Ramos (cell line): ENCODE measurements around the gene UTF1.

Experiments
- in situ Hi-C: fragments of 300-500 bp; cut with MboI; formaldehyde crosslinking; loops from one replicate; pipeline ENCODE4 v1.14.3; 2022; ENCODE audit warnings: low sequenced_read_pairs; ENCODE audit not compliant: unreplicated experiment

UTF1 gene

DNA sequence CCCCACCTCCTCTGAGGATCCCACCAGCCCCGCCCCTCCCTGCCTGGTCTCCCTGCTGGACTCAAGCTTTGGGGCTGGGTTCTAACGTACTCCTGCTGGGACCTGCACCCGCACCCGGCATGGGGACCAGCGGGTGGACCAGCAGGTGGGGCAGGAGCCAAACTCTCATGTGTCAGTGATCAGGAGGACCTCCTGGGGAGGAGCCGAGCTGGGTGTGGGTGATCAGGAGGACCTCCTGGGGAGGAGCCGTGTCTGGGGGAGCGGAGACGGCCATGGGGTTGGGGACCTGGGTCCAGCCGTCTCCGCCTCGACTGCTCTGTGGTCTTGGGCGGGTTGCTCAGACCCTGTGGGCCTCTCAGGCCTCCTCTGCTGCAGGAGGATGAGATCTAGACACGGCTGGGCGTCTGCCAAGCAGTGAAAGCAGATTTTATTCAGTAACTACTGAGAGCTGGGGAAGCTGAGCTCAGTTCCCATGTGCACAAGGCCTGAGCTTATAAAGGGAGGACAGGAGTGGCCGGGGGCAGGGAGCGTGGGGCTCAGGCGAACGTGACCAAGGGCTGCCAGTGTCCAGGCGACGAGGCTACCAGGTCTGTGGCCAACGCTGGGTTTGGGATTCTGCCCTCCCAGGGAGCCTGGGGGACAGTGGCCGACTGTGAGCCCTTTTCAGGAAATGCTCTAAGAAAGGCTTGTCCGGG lies 33.6 kb upstream of the UTF1 start:
- in situ Hi-C loops = no loop called here

GRCh38 chr10:133196936-133197758 lies 32.9 kb upstream of the UTF1 start:
- in situ Hi-C loops = no loop called here

DNA sequence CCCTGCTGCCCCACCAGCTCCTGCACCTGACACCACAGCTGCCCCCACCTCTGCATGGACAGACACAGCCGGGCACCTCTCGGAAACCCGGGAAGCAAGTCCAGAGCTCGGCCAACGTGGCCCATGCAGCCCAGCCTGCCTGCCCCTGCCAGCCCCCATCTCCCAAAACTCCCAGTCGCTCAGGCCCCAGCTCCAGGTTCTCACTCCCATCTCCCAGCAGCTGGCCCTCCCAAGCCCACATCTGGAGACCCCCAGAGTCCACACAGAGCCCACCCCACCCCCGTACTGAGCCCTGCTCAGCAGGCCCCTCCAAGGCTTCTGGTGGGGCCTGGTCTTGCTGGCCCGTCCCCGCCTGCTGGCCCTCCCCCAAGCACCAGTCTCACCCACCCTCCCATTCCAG lies 32.2 kb upstream of the UTF1 start:
- in situ Hi-C loops = no loop called here

DNA sequence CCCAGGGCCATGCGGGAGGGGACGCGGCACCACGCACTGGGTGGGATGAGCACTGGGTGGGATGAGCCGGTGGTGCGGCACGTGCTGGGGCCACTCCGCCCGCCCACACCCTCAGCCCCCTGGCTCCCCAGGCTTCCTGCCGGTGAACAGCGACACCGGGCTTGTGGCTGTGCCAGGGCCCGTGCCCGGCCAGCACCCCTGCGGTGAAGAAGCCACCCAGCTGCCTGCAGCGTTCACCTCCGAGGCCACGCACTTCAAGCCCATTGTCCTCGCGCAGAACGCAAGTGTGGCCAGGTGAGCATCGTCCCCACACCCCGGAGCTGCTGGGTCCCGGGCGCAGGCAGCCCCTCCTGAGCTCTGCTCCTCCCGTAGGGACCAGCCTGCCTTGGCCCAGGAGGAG lies 31.8 kb upstream of the UTF1 start:
- in situ Hi-C loops = no loop called here

- in situ Hi-C loops = no loop called here
These were observed 31.2 kb upstream of the UTF1 start for GRCh38 chr10:133198621-133199487.

DNA sequence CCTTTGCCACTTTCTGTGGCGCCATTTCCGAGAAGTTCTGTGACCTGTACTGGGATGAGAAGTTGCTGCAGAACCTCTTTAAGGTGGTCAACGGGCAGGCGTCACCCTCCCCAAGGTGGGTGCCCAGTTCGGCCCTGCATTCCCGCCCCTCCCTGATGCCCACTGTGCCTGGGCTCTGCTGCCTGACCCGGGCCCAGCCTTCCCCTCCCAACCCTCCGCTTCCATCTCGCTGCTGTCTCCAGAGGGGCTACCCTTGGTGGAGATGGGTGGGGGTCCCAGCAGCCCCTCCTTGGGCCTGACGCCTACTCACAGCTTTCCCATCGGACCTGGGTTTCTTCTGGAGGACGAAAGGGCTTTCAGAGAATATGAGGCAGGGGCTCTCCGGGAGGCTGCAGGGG lies 30.5 kb upstream of the UTF1 start:
- in situ Hi-C loops = no loop called here

DNA sequence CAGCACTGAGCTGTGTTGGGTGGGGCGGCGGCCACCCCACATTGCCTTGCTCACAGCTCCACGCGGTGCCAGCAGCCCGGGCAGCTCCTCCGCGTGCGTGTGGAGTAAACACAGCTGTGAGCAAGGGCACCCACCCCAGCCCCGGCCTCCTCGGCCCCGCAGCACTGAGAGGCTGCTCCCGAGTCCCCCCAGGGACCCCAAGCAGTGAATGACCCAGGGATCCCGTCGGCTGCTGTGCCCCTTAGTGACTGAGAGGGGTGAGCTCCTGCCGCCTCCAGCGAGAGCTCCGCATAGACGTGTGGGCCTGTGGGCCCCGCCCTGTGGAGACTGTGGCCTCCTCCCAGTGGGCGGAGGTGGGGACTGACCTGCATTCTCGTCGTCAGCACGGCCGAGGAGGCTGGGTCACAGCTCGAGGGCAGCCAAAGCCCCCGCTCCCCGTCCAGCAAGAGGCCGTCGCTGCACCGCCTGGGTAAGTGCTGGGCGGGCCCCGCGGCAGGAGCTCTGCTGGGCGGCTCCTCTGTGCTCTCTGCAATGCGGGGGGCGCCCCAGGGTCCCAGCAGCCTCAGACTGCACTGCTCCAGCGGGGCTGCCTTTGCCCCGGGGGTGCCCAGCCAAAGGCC lies 29.9 kb upstream of the UTF1 start:
- in situ Hi-C loops = no loop called here

DNA sequence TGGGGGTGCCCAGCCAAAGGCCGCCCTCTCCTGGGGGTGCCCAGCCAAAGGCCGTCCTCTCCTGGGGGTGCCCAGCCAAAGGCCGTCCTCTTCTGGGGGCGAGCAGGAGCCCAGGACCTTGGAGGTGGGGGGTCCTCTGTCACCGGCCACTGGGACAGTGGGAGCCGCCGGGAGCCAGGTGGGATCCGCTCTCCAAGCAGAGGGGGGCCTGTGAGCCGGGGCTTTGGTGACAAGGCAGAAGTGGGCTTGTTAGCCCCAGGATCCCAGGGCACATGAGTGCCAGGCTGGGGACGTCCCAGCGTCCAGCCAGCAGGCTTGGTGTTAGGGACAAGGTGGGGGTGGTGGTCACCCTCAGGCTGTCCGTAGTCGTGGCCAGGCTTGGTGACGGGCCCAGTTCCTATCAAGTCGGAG lies 29.4 kb upstream of the UTF1 start:
- in situ Hi-C loops = no loop called here

DNA sequence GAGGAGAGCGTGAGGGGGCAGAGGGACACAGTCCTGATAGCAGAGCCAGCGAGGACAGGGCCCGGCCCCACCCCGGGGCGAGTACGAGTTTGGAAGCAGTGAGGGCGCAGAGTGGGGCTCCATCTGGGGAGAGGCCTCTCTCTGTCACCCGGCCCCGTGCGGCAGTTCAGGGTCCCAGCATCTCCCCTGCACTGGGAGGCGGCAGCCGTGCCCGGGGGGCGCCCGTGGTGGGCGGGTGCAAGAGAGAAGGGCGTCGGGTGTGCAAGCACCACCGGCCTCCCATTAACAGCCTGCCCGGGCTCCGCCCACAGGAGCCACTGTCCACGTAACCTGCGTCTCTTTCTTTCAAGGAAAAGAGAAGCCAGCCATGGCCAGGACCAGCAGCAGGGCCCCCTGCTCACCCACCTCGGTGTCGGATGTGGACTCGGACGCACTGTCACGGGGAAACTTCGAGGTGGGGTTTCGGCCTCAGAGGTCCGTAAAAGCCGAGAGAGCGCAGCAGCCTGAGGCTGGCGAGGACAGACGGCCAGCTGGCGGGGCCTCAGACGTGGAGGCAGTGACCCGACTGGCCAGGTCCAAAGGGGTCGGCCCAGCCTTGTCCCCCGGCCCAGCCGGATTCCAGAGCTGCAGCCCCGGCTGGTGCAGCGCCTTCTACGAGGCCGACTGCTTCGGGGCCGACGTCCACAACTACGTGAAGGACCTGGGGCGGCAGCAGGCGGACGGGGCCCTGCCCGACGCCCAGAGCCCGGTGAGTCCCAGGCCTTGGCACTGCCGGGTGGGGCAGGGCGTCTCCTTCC lies 28.7 kb upstream of the UTF1 start:
- in situ Hi-C loops = no loop called here

DNA sequence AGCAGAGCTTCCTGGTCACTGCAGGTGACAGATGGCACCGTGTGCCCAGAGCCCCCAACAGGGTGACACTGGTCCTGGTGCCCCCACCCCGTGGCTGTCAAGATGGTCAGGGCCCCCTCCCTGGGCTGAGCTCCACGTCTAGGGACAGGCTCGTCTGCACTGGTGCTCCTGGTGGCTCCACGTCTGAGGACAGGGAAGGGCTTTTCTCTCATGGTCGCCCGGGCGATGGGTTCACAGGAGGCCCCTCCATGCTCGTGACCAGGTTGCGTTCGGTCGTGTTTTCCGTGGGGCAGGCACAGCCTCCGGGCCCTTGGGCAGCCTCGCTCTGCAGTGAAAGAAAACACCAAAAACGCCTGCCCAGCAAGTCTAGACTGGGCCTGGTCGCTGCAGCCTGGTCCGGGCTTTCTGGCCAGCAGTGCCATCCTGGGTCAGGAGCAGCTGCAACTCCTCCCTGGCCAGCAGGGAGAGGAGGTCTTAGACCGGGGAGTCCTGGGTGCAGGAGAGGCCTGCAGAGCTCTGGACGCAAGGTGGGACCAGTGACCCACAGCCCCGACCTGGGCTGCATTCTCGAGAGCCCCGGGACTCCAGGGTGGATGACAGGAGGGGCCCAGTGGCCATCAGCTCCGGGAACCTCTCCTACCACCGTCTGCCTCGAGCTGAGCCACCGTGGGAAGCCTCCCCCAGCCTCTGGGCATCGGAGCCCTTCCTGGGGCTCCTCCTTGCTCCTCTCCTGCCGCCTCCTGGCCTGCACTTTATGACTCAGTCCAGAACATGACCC lies 27.9 kb upstream of the UTF1 start:
- in situ Hi-C loops = no loop called here

DNA sequence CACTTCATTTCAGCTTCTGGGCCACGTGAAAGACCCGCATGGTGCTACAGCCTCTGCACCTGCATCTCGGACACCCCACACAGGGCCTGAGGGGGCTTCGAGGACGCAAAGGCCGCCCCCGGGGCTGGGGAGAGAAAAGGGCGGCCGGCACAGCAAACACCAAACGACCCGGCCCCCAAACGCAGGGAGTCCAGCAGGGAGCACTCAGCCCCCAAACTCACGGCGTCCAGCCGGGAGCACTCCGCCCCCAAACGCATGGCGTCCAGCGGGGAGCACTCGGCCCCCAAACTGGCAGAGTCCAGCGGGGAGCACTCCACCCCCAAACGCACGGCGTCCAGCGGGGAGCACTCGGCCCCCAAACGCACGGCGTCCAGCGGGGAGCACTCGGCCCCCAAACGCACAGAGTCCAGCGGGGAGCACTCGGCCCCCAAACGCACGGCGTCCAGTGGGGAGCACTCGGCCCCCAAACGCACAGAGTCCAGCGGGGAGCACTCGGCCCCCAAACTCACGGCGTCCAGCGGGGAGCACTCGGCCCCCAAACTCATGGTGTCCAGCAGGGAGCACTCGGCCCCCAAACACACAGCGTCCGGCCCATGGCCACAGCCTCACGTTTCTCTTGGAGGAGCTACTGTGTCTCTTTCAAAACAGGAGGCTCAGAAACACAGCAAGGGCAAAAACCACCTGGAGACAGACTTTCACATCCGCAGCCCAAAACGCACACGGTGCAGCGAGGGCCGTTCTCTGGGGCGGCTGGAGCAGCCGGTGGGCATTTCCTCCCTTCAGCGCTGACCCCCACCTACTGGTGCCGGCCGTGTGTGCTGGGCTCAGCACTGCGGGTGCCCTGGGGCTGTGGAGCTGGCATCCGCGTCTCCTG lies 27.0 kb upstream of the UTF1 start:
- in situ Hi-C loops = no loop called here

DNA sequence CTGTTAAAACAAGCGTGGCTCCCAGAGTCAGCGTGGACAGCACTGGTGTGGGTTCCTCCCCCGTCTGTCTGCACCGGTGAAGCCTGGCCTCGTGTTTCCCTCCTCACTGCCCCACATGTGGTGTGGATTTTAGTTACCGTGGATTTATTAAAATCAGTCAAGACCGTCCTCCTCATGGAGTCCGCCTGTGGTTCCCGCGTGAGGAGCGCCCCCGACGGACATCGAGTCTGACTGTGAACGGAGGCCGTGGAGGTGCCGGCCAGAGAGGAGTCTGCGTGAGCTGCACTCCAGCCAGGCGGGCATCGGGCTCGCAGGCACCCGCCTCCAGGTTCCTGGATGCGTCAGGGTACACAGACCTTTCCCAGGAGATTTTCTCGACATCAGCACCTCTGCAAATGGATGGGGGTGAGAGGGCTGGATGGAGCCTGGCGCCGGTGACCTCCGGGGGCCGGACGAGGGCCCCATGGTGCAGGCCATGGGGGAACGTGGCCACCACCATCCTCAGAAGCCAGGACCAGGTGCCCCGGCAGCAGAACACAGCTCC lies 26.3 kb upstream of the UTF1 start:
- in situ Hi-C loops = no loop called here

DNA sequence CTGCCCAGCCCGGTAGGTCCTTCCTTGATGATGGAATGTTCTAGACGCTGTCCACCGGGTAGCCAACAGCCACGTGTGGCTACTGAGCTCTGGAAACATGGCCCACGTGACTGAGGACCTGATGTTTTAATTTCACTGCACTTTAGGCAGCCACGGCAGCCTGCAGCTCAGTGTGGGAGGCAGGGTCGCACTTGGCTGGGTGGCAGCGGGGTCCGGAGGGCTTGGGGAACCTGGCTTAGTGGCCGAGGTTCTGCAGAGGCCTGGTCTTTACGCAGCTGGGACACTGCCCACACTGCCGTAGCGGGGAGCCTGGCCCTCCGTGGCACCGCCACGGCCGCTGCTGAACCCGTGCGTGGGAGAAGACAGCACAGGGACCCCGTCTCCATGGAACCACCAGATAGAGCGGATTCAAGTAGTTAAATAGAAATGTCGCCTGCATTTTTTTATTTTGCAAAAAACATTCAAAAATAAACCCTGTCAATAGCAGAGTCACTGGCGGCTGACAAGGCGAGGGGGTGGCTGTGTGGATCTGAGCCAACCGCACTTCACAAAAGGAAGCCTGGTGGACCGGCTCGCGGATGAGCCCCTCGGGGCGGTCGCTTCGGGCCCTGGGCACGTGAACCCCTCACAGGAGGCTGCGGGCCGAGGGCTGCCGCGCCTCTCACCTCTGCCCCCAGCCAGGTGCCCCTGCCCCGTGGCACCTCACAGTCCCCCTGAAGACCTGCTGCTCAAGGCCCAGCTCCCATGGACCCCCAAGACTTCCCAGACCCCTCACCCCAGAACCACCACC lies 25.6 kb upstream of the UTF1 start:
- in situ Hi-C loops = no loop called here

DNA sequence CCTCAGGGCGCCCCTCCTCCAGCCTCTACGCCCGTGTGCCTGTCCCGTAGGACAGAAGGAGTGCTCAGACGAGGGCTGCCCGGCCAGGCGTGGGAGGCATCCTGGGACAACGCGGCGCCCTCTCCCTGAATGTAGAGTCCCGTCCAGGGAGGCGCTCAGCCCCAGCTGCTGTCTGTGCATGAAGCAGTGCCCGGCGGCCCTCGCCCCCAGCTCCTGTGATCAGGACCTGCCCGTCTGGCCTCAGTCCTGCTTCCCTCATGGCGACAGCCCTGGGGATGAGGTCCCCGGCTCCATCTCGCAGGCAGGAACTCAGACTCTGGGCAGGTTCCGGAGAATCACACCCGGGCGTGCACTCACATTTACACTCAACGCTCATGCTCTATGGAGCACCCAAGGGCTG lies 24.9 kb upstream of the UTF1 start:
- in situ Hi-C loops = no loop called here

- in situ Hi-C loops = no loop called here
These were observed 23.5 kb upstream of the UTF1 start for GRCh38 chr10:133206356-133207040.

- in situ Hi-C loops = no loop called here
These were observed 22.9 kb upstream of the UTF1 start for GRCh38 chr10:133207041-133207600.
